NOMO-1 treated with dmso at 0.1 percent for 144 hours (cell line): Measurements from ENCODE around the gene SMARCAL1.

ENCODE experiments used
- DNase-seq: peaks from one replicate; lab custom pipeline; 2025; ENCODE audit not compliant: unreplicated experiment; lab: John Stamatoyannopoulos, UW

SMARCAL1 gene

DNA sequence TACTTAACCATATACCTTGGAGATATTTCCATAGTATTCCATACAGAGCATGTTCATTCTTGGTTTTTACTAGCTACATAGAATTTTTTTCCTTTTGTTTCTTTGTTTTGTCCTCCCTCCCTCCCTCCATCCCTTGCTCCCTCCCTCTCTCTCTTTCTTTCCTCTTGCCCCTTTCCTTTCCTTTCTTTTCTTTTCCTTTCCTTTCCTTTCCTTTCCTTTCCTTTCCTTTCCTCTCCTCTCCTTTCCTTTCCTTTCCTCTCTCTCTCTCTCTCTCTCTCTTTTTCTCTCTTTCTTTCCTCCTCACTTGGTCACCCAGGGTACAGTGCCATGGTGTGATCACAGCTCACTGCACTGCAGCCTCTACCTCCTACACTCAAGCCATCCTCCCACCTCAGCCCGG, 114.7 kb downstream of the SMARCAL1 start:
- no peak for DNase-seq

- no peak for DNase-seq
These were observed 115.3 kb downstream of the SMARCAL1 start for GRCh38 chr2:216527600-216527999.

DNA sequence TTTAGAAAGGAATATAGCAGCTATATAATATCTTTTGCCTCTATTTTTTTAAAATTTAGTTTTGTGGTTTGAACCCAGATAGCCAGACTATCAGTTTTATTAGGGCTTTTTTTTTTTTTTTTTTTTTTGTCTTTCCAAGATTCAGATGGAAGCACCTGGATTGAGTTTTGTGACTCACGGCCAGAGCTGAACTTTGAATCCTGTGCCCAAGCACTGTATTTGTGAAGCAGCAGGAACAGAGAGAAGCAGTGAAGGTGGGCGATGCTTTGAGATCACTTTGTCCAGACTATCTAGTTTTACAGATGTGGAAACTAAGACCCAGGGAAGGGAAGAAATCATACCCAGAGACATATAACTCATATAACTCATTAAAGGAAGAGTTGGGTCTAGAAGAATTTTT, 120.3 kb downstream of the SMARCAL1 start:
- DNase-seq, result no peak
